Right forelimb (tissue), 1 donor: ENCODE measurements around the gene MRPL12.

Experiments
- DNase-seq: peaks from one replicate; pipeline ENCODE4 v3.0.0-alpha.2; 2018

Gene MRPL12

DNA sequence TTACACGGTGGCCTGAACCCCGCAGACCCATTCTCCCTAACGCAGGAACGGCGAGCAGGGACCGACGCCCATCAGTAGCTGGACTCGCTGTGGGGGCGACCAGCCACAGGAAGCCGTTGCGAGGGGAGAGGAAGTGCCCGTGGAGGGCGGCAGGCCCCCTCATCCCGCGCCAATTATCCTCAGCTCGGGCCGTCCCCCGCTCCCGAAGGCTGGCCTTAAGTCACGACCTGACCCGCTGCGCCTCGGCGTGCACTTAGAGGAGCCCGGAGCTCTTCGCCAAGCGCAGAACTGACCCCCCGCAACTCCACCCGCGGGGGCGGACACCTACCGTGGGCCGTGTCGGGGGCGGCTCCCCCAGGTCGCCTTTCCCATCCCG, 20.0 kb upstream of the MRPL12 start:
- no peak for DNase-seq

DNA sequence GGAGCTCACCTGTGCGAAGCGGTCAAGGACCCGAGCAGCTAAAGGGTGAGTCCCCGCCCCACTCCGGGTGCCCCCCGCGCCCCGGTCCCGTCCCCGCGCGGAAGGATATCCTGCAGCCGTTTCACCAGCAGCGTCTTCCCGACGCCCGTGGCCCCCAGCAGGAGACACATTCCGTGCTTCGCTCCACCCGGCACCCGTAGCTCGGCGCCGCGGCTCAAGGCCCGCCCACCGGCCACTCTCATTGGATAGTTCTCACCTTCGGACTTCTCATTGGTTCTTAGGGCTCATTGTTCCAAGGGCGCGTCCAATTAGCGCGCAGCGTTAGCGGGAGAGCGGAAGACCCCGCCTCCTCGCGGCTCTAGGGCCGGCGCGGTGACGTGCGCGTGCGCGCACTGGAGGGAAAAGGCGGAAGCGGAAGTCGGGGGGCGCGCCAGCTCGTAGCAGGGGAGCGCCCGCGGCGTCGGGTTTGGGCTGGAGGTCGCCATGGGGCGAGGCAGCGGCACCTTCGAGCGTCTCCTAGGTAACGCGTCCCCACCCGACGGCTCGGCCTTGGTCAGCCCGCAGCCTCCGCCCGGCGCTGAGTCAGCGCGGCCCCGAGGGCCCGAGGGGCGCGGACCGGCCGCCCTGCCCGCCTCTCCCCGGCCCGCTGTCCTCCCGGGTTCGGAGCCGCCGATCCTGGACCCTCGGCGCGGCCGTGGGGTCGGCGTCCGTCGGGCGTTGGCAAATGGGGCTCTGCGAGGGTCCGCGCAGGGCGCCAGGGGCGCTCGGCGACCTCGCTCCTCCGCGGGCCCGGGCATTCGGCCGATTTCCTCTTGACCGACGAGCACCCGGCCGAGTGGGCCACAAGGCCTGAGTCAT, 19.4 kb upstream of the MRPL12 start, which contains the start of the genes ARL16 and HGS:
Gene ARL16 (minus strand): TSS at position 214 of the 858 bp plus-strand sequence. CDS start 44 bp downstream, at position 170.
Gene HGS (plus strand): TSS at position 428 of the 858 bp plus-strand sequence. CDS start 56 bp downstream, at position 484.
- peak; percentile 99 for DNase-seq

DNA sequence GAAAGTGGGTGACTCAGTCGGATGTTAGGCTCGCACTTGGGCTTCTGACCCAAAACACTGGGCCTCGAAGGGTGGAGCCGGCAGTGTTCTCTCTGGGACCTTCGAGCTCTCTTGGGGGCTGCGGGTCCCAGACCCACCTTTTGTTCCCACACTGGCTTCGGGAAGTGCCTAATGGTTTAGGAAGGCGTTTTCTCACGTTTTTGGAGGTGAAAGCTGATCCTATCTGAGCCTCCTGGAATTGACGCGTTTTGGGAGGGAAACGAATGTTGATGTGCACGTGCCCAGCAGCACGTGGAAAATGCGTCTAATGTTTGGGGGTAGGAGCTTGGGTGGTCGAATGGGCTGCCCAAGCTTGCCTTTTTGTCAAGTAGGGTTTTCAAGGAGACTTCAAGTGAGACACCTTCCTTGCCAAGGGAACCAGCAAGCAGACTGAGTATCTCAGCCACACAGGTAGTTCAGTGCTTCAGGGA, 18.7 kb upstream of the MRPL12 start:
- no peak for DNase-seq

DNA sequence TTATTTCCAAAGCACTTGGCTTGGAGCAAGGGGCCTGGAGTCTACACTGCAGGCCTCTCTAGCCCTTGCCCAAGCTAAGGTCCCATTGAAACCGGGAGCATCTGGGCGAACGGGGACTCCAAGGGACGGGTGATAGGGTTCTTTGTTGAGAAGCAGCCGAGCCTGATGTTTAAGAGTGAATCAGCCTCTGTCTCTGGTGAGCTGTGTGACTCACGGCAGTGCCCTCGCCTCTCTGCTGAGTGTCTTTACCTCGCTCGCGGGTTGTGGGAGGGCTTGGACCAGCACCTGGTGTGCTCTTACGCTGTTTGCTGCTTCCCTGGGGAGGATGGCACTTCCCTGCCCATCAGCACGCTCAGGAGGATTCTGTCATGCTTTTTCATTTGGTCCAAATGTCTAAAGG, 18.1 kb upstream of the MRPL12 start:
- DNase-seq = no peak

DNA sequence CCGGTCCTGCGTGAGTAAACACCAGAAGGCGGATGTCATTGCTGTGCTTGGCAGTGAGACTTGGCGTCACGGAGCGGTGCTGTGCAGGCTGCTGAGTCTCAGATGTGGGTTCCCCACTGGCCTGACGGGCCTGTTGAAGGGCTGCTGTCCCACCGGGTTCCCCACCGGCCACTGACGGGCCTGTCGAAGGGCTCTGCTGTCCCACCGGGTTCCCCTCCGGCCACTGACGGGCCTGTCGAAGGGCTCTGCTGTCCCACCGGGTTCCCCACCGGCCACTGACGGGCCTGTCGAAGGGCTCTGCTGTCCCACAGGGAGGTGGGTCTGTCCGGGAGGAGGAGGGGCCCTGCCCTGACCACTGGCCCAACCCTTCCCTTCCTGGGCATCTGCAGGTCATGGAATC, 16.6 kb upstream of the MRPL12 start:
- no peak for DNase-seq

DNA sequence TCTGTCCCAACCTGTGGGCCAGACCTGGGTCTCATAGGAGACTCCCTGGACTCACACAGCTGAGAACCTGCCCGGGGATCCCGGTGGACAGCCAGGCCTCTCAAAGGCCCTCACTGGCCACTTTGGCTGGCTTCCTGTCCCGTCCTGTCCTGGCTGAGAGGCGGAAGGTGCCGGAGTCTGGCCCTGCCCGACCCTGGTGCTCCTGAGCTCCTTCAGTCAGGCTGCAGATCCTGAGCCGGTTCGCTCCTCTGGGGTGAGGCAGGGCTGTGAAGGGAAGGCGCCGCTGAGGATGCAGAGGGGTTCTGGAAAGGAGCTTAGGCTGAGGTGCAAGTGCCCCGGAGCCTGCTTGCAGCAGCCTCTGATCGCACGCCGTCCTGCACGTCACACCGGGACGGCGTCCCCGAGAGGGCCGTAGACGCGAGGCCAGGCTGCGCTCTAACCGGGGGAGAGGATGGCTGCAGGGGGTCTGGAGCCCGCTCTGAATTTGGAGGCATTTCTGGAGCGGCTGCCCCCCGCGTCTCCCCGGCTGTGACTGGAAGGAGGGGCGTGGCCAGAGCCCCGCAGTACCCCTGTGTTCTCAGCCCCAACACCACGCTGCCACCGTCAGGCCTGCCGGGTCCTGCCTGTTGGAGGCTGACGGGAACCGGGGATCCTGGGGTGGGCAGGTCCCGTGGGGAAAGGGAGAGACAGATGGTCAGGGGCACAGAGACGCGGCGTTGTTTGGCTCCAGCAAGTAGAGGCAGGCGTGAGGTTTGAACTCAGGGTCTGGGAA, 15.2 kb upstream of the MRPL12 start:
- no peak for DNase-seq

DNA sequence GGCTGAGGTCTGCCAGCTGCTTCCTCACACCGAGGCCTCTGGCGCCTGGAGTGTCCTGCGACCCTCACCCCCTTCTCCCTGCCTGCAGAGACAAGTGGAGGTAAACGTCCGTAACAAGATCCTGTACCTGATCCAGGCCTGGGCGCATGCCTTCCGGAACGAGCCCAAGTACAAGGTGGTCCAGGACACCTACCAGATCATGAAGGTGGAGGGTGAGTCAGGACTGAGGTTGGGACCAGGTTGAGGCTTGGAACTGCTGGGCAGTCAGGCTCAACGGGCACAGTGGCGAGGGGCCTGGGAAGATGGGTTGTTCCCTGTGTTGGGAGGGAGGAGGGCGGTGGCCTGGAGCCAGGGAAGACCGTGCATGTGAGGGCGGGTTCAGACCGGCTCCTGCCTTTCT, 14.6 kb upstream of the MRPL12 start:
- DNase-seq = no peak

DNA sequence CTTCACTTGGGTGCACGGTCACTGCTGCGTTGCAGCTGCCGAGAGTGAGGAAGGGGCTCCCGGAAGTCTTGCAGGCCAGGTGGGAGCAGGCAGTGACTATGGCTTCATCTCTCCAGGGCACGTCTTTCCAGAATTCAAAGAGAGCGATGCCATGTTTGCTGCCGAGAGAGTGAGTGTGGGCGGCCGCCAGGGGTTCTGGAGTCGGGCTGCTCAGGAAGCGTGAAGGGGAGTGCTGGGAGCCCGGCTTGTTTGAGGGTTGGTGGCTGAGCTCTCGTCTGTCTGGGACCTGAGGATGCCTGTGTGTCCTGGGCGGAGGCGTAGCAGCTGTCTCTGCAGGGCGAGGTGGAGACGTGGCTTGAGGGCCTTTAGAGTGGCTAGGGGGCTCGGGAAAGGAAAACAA, 13.1 kb upstream of the MRPL12 start:
- DNase-seq = no peak

DNA sequence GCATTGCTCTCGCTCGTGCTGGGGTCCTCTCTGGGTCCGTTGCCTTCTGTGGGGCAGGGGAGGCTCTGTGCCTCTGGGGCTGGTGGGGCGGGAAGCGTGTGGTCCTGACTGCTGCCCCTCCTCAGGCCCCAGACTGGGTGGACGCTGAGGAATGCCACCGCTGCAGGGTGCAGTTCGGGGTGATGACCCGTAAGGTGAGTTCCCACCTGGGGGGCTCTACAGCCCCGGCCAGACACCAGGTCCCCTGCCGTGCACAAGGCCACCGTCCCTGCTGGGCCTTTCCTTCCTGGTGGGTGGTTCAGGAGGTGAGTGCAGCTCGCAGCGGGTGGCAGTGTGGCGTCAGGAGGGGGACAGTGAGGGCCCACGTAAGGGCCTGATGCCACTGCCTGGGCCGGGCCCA, 12.6 kb upstream of the MRPL12 start:
- no peak for DNase-seq

DNA sequence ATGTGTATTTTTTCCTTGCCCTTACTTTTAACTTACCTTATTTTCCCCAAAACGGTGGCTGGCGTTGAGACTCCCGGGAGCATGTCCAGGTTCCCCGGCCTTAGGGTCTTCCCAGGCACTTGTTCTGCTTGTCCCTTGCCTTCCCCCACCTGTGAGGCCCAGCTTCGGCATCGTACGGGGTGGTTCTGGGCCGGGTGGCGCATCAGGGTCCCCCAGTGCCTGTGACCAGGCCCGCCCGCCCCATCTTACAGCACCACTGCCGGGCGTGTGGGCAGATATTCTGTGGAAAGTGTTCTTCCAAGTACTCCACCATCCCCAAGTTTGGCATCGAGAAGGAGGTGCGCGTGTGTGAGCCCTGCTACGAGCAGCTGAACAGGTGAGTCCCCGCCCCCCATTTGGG, 12.0 kb upstream of the MRPL12 start:
- DNase-seq = no peak

DNA sequence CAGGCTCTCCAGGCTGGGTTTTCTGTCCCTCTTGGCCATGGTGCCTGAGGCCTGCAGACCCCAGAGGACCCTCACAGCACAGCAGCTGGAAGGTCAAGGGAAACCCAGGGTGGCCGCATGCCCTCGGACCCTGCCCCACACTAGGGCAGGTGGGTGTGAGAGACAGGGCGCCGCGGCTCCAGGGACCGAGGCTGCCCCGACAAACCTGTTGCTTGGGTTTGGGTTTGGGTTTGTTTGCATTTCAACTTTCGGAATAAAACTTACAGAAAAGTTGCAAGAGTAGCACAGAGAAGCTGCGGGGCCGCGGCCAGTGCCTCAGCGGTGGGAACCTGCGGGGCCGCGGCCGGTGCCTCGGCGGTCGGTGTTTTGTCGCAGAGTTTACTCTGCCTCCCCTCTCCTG, 11.6 kb upstream of the MRPL12 start:
- DNase-seq = no peak

DNA sequence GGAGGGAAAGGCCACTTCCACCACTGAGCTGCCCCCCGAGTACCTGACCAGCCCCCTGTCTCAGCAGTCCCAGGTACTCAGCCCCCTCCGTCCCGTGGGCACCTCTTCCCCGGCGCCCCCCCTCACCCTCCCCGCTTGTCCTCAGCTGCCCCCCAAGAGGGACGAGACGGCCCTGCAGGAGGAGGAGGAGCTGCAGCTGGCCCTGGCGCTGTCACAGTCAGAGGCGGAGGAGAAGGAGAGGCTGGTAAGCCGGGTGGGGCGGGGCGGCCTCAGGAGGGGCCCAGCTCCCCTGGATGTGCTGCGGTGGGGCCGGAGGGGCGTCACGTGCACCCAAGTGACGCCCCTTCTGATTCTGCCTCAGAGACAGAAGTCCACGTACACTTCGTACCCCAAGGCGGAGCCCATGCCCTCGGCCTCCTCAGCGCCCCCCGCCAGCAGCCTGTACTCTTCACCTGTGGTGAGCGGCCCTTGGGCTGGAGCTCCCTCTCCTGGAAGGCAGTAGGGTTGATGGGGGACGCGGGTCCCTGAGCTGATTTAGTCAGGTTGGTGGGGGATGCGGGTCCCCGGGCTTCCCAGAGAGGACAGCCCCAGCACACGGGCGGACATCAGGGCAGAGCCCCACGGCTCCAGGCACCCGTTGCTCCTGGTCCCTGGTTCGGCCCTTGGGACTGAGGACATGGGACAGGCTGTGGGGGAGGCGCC, 9.5 kb upstream of the MRPL12 start:
- no peak for DNase-seq

DNA sequence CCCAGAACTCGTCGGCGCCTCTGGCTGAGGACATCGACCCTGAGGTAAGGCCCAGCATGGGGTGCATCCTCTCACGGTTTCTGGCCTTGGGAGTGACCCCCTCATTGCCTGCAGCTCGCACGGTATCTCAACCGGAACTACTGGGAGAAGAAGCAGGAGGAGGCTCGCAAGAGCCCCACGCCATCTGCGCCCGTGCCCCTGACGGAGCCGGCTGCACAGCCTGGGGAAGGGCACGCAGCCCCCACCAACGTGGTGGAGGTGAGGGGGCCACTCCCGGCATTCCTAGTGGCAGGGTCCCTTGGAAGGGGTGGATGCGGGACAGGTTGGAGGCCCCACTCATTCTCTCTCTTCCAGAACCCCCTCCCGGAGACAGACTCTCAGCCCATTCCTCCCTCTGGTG, 8.4 kb upstream of the MRPL12 start:
- DNase-seq = no peak

DNA sequence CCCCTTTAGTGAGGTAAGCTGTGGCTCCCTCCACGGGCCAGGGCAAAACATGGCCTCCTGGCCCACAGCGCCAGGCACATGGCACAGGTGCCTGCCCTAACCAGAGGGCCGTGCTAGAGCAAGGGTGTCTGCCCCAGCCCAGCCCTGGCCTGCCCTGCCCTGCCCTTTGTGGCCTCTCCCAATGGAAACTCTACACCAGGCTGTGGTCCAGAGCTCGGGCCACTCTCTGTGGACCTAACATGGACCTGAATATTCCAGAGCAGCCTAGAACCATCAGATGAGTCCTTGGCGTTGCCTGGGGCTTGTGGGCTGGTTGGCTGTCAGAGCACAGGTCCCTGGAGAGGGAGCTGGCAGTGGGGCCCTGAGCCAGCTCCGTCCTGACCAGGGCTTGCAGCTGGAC, 8.0 kb upstream of the MRPL12 start:
- no peak for DNase-seq

DNA sequence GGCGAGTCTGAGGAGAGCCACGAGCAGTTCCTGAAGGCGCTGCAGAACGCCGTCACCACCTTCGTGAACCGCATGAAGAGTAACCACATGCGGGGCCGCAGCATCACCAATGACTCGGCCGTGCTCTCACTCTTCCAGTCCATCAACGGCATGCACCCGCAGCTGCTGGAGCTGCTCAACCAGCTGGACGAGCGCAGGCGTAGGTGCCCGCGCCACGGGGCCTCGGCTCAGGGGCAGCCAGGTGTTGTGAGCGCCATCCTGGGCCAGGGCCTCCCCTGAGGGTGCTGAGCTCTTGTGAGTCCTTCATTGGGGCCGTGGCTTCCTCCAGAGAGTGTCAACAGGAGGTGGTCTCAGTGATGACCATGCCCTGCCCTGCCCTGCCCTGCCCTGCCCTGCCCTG, 7.4 kb upstream of the MRPL12 start:
- no peak for DNase-seq

DNA sequence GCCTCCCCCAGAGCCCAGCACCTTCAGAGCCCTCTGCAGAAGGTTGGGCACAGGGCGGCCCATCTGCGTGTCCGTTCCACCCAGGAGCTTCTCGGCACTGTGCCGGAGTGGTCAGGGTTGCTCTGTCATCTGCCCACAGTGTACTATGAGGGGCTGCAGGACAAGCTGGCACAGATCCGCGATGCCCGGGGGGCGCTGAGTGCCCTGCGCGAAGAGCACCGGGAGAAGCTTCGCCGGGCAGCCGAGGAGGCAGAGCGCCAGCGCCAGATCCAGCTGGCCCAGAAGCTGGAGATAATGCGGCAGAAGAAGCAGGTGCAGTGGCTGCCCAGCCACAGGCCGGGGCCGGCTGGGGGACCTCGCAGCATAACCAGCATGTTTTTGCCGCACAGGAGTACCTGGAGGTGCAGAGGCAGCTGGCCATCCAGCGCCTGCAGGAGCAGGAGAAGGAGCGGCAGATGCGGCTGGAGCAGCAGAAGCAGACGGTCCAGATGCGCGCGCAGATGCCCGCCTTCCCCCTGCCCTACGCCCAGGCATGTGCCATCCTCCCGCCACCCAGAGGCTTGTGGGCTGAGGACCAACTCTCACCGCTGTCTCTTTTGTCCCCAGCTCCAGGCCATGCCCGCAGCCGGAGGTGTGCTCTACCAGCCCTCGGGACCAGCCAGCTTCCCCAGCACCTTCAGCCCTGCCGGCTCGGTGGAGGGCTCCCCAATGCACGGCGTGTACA, 6.8 kb upstream of the MRPL12 start:
- DNase-seq = no peak

DNA sequence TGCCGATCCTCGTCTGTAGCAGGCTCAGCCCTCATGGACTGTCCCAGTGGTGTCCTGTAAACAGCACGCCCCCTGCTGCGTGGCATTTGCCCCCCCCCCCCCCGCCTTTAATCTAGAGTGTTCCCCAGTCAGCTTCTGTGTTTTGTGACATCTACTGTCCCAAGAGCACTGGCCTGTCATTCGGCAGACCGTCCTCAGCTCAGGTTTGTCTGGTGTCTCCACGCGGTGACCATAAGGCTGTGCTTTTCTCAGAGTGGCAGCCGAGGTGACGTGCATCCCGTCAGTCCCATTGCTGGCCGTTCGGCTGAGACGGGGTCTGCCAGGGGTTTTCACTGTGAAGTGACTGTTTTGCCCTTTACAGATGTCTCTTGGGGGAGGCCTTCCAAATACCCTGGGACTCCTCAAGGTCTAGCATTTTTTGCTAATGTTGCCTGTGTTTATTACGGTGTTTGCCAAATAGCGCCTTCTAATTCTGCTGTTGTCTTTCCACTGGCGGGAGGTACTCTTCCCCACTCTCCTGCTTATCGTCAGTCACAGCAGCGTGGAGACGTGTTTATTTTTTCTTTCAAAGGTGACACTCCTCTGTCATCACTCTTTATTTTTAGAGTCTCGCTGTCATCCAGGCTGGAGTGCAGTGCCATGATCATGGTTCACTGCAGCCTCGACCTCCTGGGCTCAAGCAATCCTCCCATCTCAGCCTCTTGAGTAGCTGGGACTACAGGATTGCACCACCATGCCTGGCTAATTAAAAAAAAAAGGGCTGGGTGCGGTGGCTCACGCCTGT, 5.7 kb upstream of the MRPL12 start:
- DNase-seq = no peak

DNA sequence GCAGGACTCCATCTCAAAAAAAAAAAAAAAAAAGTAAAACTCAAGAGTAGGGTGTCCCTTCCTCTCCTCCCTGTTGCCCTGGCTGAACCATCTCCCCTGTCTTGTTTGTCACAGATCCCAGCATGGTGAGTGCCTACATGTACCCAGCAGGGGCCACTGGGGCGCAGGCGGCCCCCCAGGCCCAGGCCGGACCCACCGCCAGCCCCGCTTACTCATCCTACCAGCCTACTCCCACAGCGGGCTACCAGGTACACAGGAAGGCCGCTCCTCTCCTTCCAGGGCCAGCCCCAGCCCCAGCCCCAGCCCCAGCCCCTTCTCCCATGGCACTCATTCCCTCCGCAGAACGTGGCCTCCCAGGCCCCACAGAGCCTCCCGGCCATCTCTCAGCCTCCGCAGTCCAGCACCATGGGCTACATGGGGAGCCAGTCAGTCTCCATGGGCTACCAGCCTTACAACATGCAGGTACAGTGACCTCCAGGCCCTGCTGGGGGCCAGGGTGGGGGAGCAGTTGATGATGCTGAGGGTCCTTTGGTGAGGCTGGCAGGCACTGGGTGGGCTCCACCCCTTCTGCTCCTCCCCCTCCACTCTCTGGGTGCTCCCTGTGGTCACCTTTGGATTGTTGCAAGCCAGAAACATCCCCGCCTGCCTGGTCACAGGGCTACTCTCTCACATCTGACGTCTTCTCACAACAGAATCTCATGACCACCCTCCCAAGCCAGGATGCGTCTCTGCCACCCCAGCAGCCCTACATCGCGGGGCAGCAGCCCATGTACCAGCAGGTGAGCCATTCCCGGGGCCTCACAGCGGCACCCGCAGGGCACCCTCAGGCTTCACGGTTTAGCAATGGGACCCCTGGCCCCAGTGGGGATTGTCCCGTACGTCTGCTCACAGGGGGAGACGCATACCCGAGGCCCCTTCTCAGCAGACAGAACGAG, 2.5 kb upstream of the MRPL12 start:
- DNase-seq = no peak

DNA sequence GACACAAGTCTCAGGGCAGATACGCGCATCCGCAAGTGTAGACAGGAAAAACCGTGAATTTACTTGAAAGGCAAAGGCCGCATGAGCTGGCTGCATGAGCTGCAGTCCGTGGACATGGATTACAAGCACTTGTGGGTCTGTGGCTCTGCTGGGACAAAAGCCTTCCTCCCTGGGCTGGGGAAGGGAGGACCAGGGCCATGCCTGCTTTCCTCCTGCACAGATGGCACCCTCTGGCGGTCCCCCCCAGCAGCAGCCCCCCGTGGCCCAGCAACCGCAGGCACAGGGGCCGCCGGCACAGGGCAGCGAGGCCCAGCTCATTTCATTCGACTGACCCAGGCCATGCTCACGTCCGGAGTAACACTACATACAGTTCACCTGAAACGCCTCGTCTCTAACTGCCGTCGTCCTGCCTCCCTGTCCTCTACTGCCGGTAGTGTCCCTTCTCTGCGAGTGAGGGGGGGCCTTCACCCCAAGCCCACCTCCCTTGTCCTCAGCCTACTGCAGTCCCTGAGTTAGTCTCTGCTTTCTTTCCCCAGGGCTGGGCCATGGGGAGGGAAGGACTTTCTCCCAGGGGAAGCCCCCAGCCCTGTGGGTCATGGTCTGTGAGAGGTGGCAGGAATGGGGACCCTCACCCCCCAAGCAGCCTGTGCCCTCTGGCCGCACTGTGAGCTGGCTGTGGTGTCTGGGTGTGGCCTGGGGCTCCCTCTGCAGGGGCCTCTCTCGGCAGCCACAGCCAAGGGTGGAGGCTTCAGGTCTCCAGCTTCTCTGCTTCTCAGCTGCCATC, 1.7 kb upstream of the MRPL12 start:
- no peak for DNase-seq
